Testis (tissue), 2 donors: ENCODE measurements around the gene MAP2K2.

ENCODE experiments used
- POLR2A ChIP-seq: fragments of 450-650 bp; IDR thresholded peaks from one replicate; pipeline ENCODE4 v1.6.1; 2017; ENCODE audit warnings: antibody characterized with exemption, mild to moderate bottlenecking, moderate library complexity
- TF ChIP-seq, protein P1 (sequence below), 3 experiments: fragments of 450-650 bp in 2 of 3; fragments of 200-600 bp in 1 of 3; sonication (generic) in 1 of 3; IDR thresholded peaks; one replicate each; pipeline ENCODE4 v1.5.1; 2016 to 2019; ENCODE audit warnings: antibody characterized with exemption in 3 of 3, mild to moderate bottlenecking in 2 of 3, moderate library complexity in 1 of 3

- TF ChIP-seq, protein P1, sequence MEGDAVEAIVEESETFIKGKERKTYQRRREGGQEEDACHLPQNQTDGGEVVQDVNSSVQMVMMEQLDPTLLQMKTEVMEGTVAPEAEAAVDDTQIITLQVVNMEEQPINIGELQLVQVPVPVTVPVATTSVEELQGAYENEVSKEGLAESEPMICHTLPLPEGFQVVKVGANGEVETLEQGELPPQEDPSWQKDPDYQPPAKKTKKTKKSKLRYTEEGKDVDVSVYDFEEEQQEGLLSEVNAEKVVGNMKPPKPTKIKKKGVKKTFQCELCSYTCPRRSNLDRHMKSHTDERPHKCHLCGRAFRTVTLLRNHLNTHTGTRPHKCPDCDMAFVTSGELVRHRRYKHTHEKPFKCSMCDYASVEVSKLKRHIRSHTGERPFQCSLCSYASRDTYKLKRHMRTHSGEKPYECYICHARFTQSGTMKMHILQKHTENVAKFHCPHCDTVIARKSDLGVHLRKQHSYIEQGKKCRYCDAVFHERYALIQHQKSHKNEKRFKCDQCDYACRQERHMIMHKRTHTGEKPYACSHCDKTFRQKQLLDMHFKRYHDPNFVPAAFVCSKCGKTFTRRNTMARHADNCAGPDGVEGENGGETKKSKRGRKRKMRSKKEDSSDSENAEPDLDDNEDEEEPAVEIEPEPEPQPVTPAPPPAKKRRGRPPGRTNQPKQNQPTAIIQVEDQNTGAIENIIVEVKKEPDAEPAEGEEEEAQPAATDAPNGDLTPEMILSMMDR (IDR thresholded peaks at IDR 0.05): no peak
- no peak for TF ChIP-seq POLR2A
Observed at GRCh38 chr19:4043966-4044715, 79.8 kb downstream of the MAP2K2 start.
